ENCODE results near the gene LY6G6C.

The LY6G6C gene

DNA sequence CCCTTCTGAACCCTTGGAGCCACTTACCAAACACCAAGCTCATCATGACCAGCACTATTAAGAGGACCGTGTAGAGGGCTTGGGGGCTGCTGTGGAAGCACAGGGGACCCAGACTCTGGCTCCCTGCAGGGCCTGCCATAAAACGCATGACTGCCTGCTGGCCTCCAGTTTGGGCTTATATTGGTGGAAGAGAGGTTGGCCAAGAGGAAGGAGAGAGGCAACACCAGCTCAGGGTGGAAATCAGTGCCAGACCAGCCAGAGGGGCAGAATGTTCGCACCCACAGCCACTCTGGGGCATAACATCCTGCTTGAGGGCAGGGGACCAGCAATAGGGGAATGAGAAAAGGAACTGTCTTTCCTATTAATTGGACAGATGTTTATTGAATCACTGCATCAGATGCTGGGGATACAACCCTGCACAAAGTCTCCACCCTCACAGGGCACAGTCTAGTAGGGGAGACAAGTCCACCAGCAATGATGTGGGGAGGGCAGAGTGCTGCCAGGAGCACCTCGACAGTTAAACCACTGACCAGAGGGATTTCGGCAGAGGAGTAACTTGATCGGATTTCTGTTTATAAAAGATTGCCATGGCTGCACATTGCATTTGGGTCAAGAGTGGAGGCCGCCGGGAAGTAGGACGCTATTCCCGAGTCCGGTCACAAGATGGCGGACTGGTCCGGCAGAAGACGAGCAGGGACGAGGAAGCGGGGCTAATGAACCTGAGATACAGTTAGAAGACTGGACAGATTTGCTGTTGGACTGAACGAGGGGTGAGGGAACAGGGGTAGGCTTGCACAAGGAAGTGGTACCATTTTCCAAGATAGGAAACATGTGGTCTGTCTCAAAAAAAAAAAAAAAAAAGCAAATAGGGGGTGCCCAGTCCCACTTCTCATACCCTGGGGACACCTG is 41.1 kb downstream of the LY6G6C start, which contains the start of gene LY6G5C:
TSS of gene LY6G5C (minus strand) at position 842 of the 909 bp plus-strand sequence. CDS start at position 148, 694 bp downstream.
- TF ChIP-seq CTCF (IDR thresholded peaks at IDR 0.05; ENCODE audit: insufficient read depth, low read length, missing control alignments) = peak; percentile 78
- H3K4me3 ChIP-seq (ENCODE audit: low read depth, low read length) = peak within 1 kb of the TSS; percentile 58
- peak; percentile 64 for DNase-seq (ENCODE audit: low read depth, low spot score)
- POLR2A ChIA-PET = interaction anchor here (0.6 to 1.1 kb wide), 3 partner anchors 67 to 147 kb away, joined by 3 to 4 read pairs (median 4); partner anchors contain the start of gene HSPA1B
- CTCF ChIA-PET = interaction anchor here (0.6 to 4.9 kb wide), 33 partner anchors 8 to 276 kb away, joined by 3 to 60 read pairs (median 5); partner anchors contain the start of genes ABHD16A, C6orf47, GPANK1 and HSPA1B

GRCh38 chr6:31677955-31678354 is 43.6 kb downstream of the LY6G6C start:
- H3K4me3 ChIP-seq (ENCODE audit: low read depth, low read length) = no peak overlapping the region
- CTCF ChIA-PET = interaction anchor here (0.8 to 4.9 kb wide), 8 partner anchors 10 to 274 kb away, joined by 3 to 60 read pairs (median 8); partner anchors contain the start of gene NEU1
- no peak for DNase-seq (ENCODE audit: low read depth, low spot score)
- TF ChIP-seq CTCF (IDR thresholded peaks at IDR 0.05; ENCODE audit: insufficient read depth, low read length, missing control alignments) = no peak
- POLR2A ChIA-PET = no interaction called here

DNA sequence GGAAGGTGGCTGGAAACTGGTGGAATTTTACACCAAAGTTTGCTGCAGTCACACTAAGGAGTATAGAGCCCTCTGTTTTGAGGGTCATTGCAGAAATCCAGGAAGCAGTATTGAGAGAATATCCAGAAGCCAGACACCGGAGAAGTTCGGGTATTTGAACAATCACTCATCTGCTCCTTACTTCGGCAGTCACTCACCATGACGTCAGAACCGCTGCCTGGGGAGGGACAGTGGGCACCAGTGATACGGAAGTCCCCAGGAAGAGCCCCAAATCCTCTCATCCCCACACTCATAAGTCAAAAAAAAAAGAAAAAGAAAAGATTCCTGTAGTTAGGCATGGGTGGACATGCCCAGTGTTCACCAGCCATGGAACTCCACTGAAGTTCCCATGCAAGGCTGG is 44.6 kb downstream of the LY6G6C start:
- no peak overlapping the region for H3K4me3 ChIP-seq (ENCODE audit: low read depth, low read length)
- ChIA-PET CTCF (interaction anchor here (0.9 to 4.9 kb wide), 4 partner anchors 93 to 275 kb away, joined by 3 to 60 read pairs (median 12); no protein-coding TSS in a partner anchor), POLR2A (no interaction called here)
- TF ChIP-seq CTCF (IDR thresholded peaks at IDR 0.05; ENCODE audit: insufficient read depth, low read length, missing control alignments) = no peak
- DNase-seq (ENCODE audit: low read depth, low spot score) = no peak

DNA sequence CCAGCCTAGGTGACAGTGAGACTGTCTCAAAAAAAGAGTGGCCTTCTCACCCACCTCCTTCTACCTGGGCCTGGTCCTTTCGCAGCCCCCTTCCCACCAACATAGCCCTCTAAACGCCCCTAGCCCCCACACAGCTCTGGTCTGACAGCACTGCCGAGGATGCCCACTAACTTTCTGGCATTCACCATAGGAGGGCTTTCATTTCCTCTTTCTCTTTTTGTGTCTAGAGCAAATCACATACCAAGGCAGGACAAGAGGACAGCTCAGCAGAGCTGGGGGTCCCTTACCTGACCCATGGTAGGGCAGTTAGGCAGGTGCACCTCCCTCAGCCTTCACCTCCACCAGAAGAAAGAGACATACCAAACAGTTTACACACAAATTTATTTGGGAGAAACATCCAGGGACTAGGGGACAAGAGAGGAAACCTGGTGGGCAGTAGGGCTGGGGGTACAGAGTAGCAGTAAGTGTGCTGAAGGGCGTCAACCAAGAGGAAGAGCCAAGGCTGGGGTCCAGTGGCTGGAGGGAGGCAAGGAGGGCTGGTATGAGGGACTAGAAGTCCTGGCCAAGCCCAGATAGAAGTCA is 45.1 kb downstream of the LY6G6C start:
- CTCF ChIA-PET = interaction anchor here (1.1 kb wide), 1 partner anchor 276 kb away, joined by 5 read pairs; no protein-coding TSS in a partner anchor
- DNase-seq (ENCODE audit: low read depth, low spot score) = no peak
- no peak overlapping the region for H3K4me3 ChIP-seq (ENCODE audit: low read depth, low read length)
- POLR2A ChIA-PET = no interaction called here
- no peak for TF ChIP-seq CTCF (IDR thresholded peaks at IDR 0.05; ENCODE audit: insufficient read depth, low read length, missing control alignments)

DNA sequence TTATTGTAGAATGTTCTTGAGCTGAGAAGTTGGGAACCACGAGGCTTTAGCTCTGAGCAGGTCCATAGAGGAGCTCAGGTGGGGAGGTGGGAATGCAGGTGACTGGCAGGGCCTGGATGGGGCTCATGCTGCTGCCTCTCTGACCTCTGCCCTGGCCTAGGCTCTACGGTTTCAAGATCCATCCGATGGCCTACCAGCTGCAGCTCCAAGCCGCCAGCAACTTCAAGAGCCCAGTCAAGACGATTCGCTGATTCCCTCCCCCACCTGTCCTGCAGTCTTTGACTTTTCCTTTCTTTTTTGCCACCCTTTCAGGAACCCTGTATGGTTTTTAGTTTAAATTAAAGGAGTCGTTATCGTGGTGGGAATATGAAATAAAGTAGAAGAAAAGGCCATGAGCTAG is 51.9 kb downstream of the LY6G6C start, which contains the start of gene LY6G5B:
TSS of gene LY6G5B (plus strand) at position 301 of the 400 bp plus-strand sequence. CDS start 975 bp downstream, outside the sequence.
- CTCF ChIA-PET = interaction anchor here (0.9 to 1.5 kb wide), 2 partner anchors 9 to 18 kb away, joined by 3 to 4 read pairs; partner anchors contain the start of gene C6orf47
- POLR2A ChIA-PET = no interaction called here
- no peak for DNase-seq (ENCODE audit: low read depth, low spot score)
- TF ChIP-seq CTCF (IDR thresholded peaks at IDR 0.05; ENCODE audit: insufficient read depth, low read length, missing control alignments) = no peak
- no peak within 1 kb of the TSS for H3K4me3 ChIP-seq (ENCODE audit: low read depth, low read length)

All from AG04449 (cell line).